Hepatocyte (in vitro differentiated cells): ENCODE results near the gene GFOD1. TPM values are rescaled to one million over a fixed set of nuclear protein-coding genes. Genes with fewer than 3 reads are reported as not detected.

Experiments
- DNase-seq: peaks from one replicate; pipeline ENCODE4 v3.0.0-alpha.2; 2016; ENCODE audit warnings: low spot score
- H2AFZ ChIP-seq: fragments of 200-600 bp; sonication (generic); 2 replicates; pipeline ENCODE4 v1.6.0; 2016; ENCODE audit warnings: antibody characterized with exemption, mild to moderate bottlenecking
- H3K27ac ChIP-seq: fragments of 200-600 bp; sonication (generic); 2 replicates; pipeline ENCODE4 v1.5.1; 2016; ENCODE audit warnings: mild to moderate bottlenecking
- H3K27me3 ChIP-seq: fragments of 200-600 bp; sonication (generic); 2 replicates; pipeline ENCODE4 v1.6.1; 2016
- H3K36me3 ChIP-seq: fragments of 200-600 bp; sonication (generic); replicated peaks from 2 replicates; pipeline ENCODE4 v1.5.1; 2016; ENCODE audit warnings: low read depth; ENCODE audit not compliant: insufficient read depth
- H3K4me1 ChIP-seq: fragments of 200-600 bp; sonication (generic); 2 replicates; pipeline ENCODE4 v1.5.1; 2016; ENCODE audit warnings: mild to moderate bottlenecking, moderate library complexity; ENCODE audit not compliant: insufficient read depth
- H3K4me2 ChIP-seq: fragments of 200-600 bp; sonication (generic); 2 replicates; pipeline ENCODE4 v1.6.0; 2016
- H3K4me3 ChIP-seq: fragments of 200-600 bp; sonication (generic); 2 replicates; pipeline ENCODE4 v1.5.1; 2016; ENCODE audit warnings: mild to moderate bottlenecking
- H3K79me2 ChIP-seq: fragments of 200-600 bp; sonication (generic); 2 replicates; pipeline ENCODE4 v1.6.0; 2017; ENCODE audit warnings: mild to moderate bottlenecking
- H3K9me2 ChIP-seq: fragments of 200-600 bp; sonication (generic); replicated peaks from 2 replicates; pipeline ENCODE4 v1.6.0; 2017; ENCODE audit warnings: mild to moderate bottlenecking; ENCODE audit not compliant: insufficient read depth
- H3K9me3 ChIP-seq: fragments of 200-600 bp; sonication (generic); 2 replicates; pipeline ENCODE4 v1.5.1; 2016; ENCODE audit warnings: low read depth, mild to moderate bottlenecking
- H4K20me1 ChIP-seq: fragments of 200-600 bp; sonication (generic); 2 replicates; pipeline ENCODE4 v1.6.0; 2016; ENCODE audit warnings: mild to moderate bottlenecking; ENCODE audit not compliant: insufficient read depth, poor library complexity, severe bottlenecking
- EZH2 ChIP-seq: fragments of 200-600 bp; sonication (generic); IDR thresholded peaks from 2 replicates; pipeline ENCODE4 v1.6.1; 2016; ENCODE audit warnings: antibody characterized with exemption, mild to moderate bottlenecking, borderline replicate concordance
- EZH2phosphoT487 ChIP-seq: fragments of 200-600 bp; sonication (generic); IDR thresholded peaks from one replicate; pipeline ENCODE4 v1.6.1; 2018; ENCODE audit warnings: antibody characterized with exemption, mild to moderate bottlenecking, low read depth, moderate library complexity; ENCODE audit not compliant: unreplicated experiment, severe bottlenecking
- WGBS: methylation state at CpG from one replicate; pipeline ENCODE4 v1.1.6; 2016; ENCODE audit warnings: low lambda C conversion rate; ENCODE audit errors: missing lambda C conversion rate; 5-methylcytosine and 5-hydroxymethylcytosine counted together
- polyA plus RNA-seq: library from polyadenylated mRNA; unstranded; fragments of >200 nt; fragmentation: Nextera tagmentation; extraction: Ambion mirVana; gene quantifications from 2 replicates; pipeline ENCODE4 v1.2.1, GENCODE V29; 2016
- total RNA-seq: library from RNA; depleted of rRNA; stranded (reverse); fragments of >200 nt; gene quantifications from 2 replicates; pipeline ENCODE4 v1.2.3, GENCODE V29; 2014
- TF ChIP-seq, protein P1 (sequence below): fragments of 200-600 bp; sonication (generic); IDR thresholded peaks from 2 replicates; pipeline ENCODE4 v1.5.1; 2016; ENCODE audit warnings: antibody characterized with exemption, mild to moderate bottlenecking; ENCODE audit not compliant: poor library complexity

The GFOD1 gene
- total and polyA plus RNA-seq, 2 experiments from 2014 or later = 2.8 to 3.5 TPM

DNA sequence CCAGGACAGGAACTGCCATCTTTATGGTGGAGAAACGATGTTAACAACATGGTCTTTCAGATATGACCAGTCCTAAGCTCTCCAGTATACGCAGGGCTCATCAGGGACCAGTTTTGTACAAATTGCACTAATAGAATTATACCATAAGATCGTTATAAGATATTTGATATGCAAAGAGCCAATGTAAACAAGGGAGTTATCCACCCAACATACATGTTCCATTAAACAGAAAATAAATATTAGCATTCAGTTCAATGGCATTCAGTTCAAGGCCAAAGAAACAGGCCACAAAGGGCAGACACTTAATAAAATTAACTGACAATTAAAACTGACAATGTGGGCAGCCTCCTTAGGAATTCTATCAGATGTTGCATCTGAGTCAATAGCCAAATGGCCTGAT, 2.6 kb downstream of the GFOD1 start:
- peak overlapping the region; percentile 93 for H3K4me2 ChIP-seq
- H3K79me2 ChIP-seq = peaks cover 5% of the 10 kb centered on the region
- TF ChIP-seq EZH2phosphoT487 (no peak), EZH2 (no peak)
- TF ChIP-seq, protein P1, sequence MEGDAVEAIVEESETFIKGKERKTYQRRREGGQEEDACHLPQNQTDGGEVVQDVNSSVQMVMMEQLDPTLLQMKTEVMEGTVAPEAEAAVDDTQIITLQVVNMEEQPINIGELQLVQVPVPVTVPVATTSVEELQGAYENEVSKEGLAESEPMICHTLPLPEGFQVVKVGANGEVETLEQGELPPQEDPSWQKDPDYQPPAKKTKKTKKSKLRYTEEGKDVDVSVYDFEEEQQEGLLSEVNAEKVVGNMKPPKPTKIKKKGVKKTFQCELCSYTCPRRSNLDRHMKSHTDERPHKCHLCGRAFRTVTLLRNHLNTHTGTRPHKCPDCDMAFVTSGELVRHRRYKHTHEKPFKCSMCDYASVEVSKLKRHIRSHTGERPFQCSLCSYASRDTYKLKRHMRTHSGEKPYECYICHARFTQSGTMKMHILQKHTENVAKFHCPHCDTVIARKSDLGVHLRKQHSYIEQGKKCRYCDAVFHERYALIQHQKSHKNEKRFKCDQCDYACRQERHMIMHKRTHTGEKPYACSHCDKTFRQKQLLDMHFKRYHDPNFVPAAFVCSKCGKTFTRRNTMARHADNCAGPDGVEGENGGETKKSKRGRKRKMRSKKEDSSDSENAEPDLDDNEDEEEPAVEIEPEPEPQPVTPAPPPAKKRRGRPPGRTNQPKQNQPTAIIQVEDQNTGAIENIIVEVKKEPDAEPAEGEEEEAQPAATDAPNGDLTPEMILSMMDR = no peak
- peaks cover 4% of the 10 kb centered on the region for H3K4me1 ChIP-seq
- H3K27me3 ChIP-seq = peaks cover 21% of the 10 kb centered on the region
- no peaks in the 10 kb centered on the region for H3K36me3 ChIP-seq
- no peak overlapping the region for H3K27ac ChIP-seq
- H3K9me3 ChIP-seq = no peaks in the 10 kb centered on the region
- 74% methylated on average over 3 of the region's 3 CpGs for WGBS
- no peak for DNase-seq
- no peaks in the 10 kb centered on the region for H3K9me2 ChIP-seq
- H3K4me3 ChIP-seq = peak overlapping the region; percentile 81
- H4K20me1 ChIP-seq = no peaks in the 10 kb centered on the region
- H2AFZ ChIP-seq = no peak overlapping the region

DNA sequence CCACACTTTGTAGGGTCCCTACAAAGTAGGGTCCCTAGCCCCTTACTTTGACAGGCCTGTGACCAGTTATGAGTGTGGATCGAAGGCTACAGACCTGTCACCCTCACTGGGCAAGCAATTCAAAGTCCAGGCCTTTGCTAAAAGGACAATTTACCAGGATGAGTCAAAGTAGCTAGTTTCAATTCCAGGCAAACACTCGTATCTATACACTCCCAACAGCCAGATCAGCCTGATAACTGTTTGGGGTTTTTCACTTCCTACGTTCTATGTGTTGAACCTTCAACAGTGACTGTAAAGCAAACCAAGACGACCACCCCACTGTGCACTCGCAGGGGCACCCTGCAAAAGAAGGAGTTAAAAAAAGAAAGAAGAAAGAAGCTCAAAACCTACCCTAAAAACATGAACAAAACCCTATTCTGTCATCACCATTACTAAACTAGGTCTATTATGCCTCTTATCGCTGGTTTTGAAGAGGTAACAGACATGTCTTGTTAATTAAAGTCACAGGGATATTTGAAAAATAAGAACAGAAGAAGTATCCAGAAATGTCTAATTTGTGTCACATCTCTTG, 3.2 kb downstream of the GFOD1 start:
- TF ChIP-seq EZH2phosphoT487 (no peak), EZH2 (no peak)
- TF ChIP-seq, protein P1 = no peak
- 71% methylated on average over 6 of the region's 6 CpGs for WGBS
- Histone ChIP-seq H3K9me3 (no peaks in the 10 kb centered on the region), H2AFZ (no peak overlapping the region), H3K79me2 (peaks cover 5% of the 10 kb centered on the region), H4K20me1 (no peaks in the 10 kb centered on the region), H3K4me1 (peaks cover 4% of the 10 kb centered on the region), H3K36me3 (no peaks in the 10 kb centered on the region), H3K4me3 (no peak overlapping the region), H3K9me2 (no peaks in the 10 kb centered on the region), H3K27ac (peak overlapping the region; percentile 12), H3K4me2 (peak overlapping the region; percentile 93), H3K27me3 (peaks cover 21% of the 10 kb centered on the region)
- no peak for DNase-seq

DNA sequence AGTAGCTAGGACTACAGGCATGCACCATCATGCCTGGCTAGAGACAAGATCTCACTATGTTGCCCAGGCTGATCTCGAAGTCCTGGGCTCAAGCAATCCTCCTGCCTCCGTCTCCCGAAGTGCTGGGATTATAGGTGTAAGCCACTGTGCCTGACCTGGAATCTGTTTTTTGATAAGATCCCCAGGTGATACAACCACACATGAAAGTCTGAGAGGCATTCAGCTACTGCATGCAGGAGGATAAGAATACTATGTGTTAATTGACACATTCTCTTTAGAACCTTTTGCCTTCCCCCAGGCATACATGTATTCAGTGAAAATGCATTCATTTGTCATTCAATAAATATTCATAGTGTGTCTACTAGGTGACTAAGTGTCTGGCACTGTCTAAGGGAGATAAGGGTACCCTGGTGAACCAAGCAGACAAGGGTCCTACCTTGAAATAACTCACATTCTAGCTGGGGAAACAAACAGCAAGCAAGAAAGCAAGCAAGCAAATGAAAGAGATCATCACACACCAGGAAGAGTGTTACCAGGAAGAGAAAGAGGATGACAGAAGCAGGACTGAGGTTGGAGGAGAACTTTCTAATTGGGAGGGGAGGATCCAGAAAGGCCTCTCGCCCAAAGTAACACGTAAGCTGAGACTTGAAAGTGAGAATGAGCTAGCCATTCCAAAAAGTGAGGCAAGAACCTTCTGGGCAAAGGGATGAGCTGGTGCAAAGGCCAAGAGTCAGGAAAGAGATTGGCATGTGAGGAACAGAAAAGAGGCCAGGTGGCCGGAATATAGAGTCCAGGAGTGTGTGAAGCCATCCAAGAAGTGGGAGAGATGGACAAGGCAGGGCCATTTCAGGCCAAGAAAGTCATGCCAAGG, 6.5 kb downstream of the GFOD1 start:
- Histone ChIP-seq H3K79me2 (peaks cover 5% of the 10 kb centered on the region), H3K27ac (no peak overlapping the region), H4K20me1 (no peaks in the 10 kb centered on the region), H3K36me3 (no peaks in the 10 kb centered on the region), H3K4me3 (no peak overlapping the region), H3K4me1 (peaks cover 4% of the 10 kb centered on the region), H3K27me3 (peaks cover 16% of the 10 kb centered on the region), H3K9me2 (no peaks in the 10 kb centered on the region), H3K4me2 (no peak overlapping the region), H2AFZ (no peak overlapping the region), H3K9me3 (no peaks in the 10 kb centered on the region)
- WGBS = 78% methylated on average over 6 of the region's 6 CpGs
- TF ChIP-seq EZH2phosphoT487 (no peak), EZH2 (no peak)
- TF ChIP-seq, protein P1 = no peak
- no peak for DNase-seq
